SK-N-SH treated with all-trans-retinoic acid at 6 μM for 48 hours (cell line): ENCODE results near the gene TMEM53.

ENCODE experiments used
- CSRNP3 ChIP-seq: fragments of 250-450 bp; sonication (Bioruptor Pico); IDR thresholded peaks from 2 replicates; pipeline ENCODE4 v1.5.1; 2021; ENCODE audit warnings: mild to moderate bottlenecking, moderate library complexity
- PATZ1 ChIP-seq: fragments of 250-450 bp; sonication (Bioruptor Pico); IDR thresholded peaks from 2 replicates; pipeline ENCODE4 v1.8.0; 2020; ENCODE audit warnings: mild to moderate bottlenecking, moderate library complexity, borderline replicate concordance
- RARB ChIP-seq: fragments of 250-450 bp; sonication (Bioruptor Pico); IDR thresholded peaks from 2 replicates; pipeline ENCODE4 v1.8.0; 2021; ENCODE audit warnings: mild to moderate bottlenecking, moderate library complexity
- ZC3H10 ChIP-seq: fragments of 250-450 bp; sonication (Bioruptor Pico); IDR thresholded peaks from 2 replicates; pipeline ENCODE4 v1.5.1; 2021; ENCODE audit warnings: mild to moderate bottlenecking, moderate library complexity
- ZFP3 ChIP-seq: fragments of 250-450 bp; sonication (Bioruptor Pico); IDR thresholded peaks from 2 replicates; pipeline ENCODE4 v1.5.0; 2020; ENCODE audit warnings: mild to moderate bottlenecking, moderate library complexity

GRCh38 chr1:44621841-44622286, 52.4 kb downstream of the TMEM53 start:
- TF ChIP-seq RARB (no peak), CSRNP3 (no peak), ZC3H10 (CRISPR knock-in tag) (no peak), PATZ1 (CRISPR knock-in tag) (no peak), ZFP3 (CRISPR knock-in tag) (no peak)
